ENCODE data around the gene AKR1C1.
"Not testable (repeated sequence)": the region's sequence is repeated elsewhere in the genome, so short reads cannot be mapped to it uniquely, and the experiment has no call there.

AKR1C1 gene

DNA sequence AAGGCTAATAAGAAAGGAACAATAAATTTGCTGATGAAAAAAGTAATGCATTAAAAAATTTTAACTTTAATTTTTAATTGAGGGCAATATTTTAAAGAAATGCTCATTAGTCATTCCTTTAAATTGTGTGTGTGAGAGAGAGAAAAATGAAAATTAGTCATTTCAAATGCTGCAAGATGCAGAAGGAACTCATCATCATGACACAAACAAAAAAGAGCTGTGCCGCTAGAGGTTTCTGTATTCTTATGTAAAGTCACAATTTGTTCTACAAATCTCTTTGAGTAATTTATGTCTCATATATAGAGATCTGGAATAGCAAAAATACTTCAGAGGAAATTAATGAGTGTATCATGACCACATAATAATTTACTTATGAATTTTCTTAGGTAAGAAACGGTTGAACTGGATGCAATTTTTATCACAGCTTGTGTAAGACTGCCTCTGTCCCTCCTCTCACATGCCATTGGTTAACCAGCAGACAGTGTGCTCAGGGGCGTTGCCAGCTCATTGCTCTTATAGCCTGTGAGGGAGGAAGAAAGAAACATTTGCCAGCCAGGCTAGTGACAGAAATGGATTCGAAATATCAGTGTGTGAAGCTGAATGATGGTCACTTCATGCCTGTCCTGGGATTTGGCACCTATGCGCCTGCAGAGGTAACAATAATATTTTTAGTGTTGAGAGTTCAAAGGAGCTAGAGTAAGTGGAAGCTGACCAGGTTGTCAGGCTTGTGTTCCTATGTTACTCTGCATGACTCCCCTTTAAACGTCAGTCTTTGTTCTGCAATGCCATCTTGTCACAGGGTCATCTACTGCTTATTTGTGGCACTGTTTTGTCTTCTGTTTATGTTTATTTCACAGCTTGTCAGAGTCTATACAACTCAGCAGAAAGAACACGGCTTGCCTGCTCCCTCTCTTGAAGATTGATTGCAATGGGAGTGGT lies at the start of gene AKR1C1:
TSS of gene AKR1C1 (plus strand) at position 540 of the 939 bp plus-strand sequence. CDS start at position 570, 30 bp downstream.
- peak; percentile 25 for FAIRE-seq
- DNase-seq (ENCODE audit: insufficient read length, low spot score) = not testable (repeated sequence)

DNA sequence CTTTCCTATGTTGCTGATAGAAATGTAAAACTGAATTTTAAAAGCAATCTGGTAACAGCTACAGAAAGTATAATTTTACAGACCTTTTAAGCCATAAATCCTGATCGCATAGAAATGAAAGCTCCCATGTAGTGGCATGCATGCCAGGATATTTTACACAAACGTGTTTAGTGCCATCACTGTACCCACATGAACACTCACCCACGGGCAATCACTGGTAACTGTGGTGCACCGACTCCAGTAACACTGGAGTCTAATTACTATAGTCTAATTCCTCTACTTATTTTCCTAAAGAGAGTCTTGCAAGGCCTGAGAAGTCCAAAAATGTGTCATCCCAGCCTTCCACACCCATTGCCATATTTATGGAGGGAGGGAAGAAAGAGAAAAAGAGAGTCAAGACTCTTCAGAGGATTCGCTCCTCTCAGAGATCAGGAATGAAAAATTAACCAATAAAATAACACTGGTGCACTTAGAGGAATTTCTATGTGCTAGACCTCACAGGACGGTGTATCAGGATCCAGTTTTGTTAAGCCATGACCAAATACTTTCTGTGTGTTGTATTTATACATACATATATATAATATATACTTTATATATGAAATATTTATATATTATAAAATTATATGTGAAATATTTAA lies 48.9 kb upstream of the AKR1C1 start:
- DNase-seq (ENCODE audit: insufficient read length, low spot score) = no peak
- FAIRE-seq = no peak
- TF ChIP-seq, protein P1, sequence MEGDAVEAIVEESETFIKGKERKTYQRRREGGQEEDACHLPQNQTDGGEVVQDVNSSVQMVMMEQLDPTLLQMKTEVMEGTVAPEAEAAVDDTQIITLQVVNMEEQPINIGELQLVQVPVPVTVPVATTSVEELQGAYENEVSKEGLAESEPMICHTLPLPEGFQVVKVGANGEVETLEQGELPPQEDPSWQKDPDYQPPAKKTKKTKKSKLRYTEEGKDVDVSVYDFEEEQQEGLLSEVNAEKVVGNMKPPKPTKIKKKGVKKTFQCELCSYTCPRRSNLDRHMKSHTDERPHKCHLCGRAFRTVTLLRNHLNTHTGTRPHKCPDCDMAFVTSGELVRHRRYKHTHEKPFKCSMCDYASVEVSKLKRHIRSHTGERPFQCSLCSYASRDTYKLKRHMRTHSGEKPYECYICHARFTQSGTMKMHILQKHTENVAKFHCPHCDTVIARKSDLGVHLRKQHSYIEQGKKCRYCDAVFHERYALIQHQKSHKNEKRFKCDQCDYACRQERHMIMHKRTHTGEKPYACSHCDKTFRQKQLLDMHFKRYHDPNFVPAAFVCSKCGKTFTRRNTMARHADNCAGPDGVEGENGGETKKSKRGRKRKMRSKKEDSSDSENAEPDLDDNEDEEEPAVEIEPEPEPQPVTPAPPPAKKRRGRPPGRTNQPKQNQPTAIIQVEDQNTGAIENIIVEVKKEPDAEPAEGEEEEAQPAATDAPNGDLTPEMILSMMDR (IDR thresholded peaks at IDR 0.05; ENCODE audit: insufficient read depth, missing control alignments) = no peak

- FAIRE-seq (no peak), DNase-seq (ENCODE audit: insufficient read length, low spot score) (no peak)
- TF ChIP-seq, protein P1 (IDR thresholded peaks at IDR 0.05; ENCODE audit: insufficient read depth, missing control alignments) = no peak
Observed at GRCh38 chr10:4916086-4916716, 47.0 kb upstream of the AKR1C1 start.

DNA sequence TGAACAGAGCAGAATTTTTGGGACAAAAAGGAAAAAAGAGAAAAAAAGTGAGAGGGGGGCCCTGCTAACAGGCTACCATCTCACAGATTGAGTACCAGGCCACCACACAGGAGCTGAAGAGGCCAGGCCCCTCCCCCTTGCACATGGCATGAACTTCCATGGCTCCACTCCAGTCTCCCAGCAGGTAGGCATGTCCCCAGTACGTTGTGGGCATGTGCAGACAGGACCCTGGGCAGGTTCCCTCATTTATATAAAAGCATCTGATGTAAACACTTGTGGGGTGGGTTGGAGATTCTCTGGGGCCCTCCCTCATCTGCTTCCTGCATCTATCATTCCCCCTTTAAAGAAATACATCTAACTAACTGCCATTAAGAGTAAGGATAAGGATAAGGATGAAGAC lies 45.0 kb upstream of the AKR1C1 start:
- no peak for FAIRE-seq
- TF ChIP-seq, protein P1 (IDR thresholded peaks at IDR 0.05; ENCODE audit: insufficient read depth, missing control alignments) = no peak

GRCh38 chr10:4924482-4924881 lies 38.7 kb upstream of the AKR1C1 start:
- not testable (repeated sequence) for DNase-seq (ENCODE audit: insufficient read length, low spot score); FAIRE-seq

More for the DNA sequence above, 45.0 kb upstream of the AKR1C1 start:
- no peak for DNase-seq (ENCODE audit: insufficient read length, low spot score)

DNA sequence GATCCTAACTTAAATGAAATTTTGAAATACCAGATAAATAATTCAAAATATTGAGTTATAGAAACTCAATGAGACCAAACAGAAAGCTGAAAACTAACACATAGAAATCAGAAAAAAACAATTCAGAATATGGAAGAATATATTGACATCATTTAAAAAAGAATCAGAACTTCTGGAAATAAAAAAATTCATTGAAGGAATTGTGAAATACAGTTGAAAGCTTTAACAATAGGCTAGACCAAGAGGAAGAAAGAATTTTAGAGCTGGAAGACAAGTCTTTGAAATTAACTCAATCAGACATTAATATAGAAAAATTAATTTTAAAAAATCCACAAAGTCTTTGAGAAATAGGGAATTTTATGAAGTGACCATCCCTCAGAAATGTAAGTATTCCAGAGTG lies 36.8 kb upstream of the AKR1C1 start:
- FAIRE-seq (no peak), DNase-seq (ENCODE audit: insufficient read length, low spot score) (no peak)
- TF ChIP-seq, protein P1 (IDR thresholded peaks at IDR 0.05; ENCODE audit: insufficient read depth, missing control alignments) = no peak

DNA sequence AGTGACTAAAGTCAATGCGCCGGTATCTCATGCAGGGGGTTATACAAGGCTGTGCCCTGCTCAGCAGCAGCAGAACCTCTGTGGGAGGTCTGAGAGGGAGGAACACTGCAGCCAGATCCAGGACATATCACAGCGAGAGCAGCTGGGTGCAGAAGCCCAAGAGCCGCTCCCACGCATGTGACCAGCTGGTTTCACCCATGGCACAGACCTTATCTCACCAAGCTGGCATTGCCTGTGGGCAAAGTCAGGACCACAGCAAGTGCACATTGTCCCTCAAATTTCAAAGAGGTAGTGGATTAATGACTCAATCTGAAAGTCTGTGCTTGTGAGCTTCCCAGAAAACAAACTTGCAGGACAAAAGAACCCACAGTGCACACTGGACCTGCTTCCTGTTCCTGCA lies 31.6 kb upstream of the AKR1C1 start:
- TF ChIP-seq, protein P1 (IDR thresholded peaks at IDR 0.05; ENCODE audit: insufficient read depth, missing control alignments) = no peak
- FAIRE-seq (no peak), DNase-seq (ENCODE audit: insufficient read length, low spot score) (no peak)

Data from D721Med (cell line).